ENCODE results near the gene TSFM. TPM values are rescaled to one million over a fixed set of nuclear protein-coding genes. Genes with fewer than 3 reads are reported as not detected.

TSFM gene
- total and polyA plus RNA-seq, 2 of the 13 experiments (the other 11 are each of a cell fraction or from before 2014, with no cell fraction given) = 29.8 to 68.3 TPM

DNA sequence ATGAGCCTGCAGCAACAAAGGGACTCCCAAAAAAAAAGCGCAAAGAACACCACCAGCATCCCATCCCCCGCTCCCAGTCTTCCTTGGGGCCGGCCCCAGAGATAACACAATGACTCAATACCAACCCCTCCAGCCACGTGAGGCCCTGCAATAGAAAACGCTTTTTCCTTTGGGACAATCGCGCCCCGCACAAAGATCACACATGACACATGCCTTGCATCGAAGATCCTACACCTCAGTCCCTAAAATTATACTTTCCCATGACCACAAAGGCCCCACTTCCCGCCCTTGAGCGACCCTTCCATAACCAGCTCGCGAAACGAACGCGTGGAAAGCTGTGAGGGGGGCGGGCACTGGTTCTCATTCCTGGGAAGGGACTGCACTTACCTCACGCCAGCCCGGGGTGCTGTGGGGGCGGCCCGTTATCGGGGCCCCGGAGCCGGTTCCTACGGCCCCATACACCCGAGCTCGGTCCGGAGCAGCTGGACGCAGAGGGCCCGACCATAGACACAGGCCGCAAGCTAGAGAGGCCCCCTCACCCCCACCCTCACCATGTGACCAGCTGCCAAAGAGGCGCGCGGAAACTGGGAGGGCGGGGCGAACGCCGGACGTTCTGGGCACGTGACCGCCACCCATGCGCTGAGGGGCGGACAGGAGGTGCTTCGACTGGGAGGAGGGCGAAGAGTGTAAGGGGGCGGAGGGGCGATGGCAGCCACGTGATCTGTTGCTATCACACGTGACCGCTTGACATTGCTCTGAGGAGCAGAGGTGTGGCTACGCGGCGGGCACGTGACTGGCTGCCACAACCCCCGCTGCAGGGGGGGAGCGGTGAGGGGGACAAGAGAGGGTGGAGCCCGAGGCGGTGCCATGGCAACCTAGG, 30.6 kb upstream of the TSFM start, which contains the start of gene CDK4 (continued):
- TF ChIP-seq, protein P1, sequence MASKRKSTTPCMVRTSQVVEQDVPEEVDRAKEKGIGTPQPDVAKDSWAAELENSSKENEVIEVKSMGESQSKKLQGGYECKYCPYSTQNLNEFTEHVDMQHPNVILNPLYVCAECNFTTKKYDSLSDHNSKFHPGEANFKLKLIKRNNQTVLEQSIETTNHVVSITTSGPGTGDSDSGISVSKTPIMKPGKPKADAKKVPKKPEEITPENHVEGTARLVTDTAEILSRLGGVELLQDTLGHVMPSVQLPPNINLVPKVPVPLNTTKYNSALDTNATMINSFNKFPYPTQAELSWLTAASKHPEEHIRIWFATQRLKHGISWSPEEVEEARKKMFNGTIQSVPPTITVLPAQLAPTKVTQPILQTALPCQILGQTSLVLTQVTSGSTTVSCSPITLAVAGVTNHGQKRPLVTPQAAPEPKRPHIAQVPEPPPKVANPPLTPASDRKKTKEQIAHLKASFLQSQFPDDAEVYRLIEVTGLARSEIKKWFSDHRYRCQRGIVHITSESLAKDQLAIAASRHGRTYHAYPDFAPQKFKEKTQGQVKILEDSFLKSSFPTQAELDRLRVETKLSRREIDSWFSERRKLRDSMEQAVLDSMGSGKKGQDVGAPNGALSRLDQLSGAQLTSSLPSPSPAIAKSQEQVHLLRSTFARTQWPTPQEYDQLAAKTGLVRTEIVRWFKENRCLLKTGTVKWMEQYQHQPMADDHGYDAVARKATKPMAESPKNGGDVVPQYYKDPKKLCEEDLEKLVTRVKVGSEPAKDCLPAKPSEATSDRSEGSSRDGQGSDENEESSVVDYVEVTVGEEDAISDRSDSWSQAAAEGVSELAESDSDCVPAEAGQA (IDR thresholded peaks at IDR 0.05; ENCODE audit: low read depth) = 0 out of 2 replicates have a peak, but pooled peaks have one; percentile 31
- TF ChIP-seq, protein P1 (CRISPR knock-in tag; IDR thresholded peaks at IDR 0.05; ENCODE audit: borderline replicate concordance) = no peak; the same call in 1 of the 2 replicates
- TF ChIP-seq, protein P2, sequence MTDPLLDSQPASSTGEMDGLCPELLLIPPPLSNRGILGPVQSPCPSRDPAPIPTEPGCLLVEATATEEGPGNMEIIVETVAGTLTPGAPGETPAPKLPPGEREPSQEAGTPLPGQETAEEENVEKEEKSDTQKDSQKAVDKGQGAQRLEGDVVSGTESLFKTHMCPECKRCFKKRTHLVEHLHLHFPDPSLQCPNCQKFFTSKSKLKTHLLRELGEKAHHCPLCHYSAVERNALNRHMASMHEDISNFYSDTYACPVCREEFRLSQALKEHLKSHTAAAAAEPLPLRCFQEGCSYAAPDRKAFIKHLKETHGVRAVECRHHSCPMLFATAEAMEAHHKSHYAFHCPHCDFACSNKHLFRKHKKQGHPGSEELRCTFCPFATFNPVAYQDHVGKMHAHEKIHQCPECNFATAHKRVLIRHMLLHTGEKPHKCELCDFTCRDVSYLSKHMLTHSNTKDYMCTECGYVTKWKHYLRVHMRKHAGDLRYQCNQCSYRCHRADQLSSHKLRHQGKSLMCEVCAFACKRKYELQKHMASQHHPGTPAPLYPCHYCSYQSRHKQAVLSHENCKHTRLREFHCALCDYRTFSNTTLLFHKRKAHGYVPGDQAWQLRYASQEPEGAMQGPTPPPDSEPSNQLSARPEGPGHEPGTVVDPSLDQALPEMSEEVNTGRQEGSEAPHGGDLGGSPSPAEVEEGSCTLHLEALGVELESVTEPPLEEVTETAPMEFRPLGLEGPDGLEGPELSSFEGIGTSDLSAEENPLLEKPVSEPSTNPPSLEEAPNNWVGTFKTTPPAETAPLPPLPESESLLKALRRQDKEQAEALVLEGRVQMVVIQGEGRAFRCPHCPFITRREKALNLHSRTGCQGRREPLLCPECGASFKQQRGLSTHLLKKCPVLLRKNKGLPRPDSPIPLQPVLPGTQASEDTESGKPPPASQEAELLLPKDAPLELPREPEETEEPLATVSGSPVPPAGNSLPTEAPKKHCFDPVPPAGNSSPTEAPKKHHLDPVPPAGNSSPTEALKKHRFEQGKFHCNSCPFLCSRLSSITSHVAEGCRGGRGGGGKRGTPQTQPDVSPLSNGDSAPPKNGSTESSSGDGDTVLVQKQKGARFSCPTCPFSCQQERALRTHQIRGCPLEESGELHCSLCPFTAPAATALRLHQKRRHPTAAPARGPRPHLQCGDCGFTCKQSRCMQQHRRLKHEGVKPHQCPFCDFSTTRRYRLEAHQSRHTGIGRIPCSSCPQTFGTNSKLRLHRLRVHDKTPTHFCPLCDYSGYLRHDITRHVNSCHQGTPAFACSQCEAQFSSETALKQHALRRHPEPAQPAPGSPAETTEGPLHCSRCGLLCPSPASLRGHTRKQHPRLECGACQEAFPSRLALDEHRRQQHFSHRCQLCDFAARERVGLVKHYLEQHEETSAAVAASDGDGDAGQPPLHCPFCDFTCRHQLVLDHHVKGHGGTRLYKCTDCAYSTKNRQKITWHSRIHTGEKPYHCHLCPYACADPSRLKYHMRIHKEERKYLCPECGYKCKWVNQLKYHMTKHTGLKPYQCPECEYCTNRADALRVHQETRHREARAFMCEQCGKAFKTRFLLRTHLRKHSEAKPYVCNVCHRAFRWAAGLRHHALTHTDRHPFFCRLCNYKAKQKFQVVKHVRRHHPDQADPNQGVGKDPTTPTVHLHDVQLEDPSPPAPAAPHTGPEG (CRISPR knock-in tag; IDR thresholded peaks at IDR 0.05) = no peak
- no peak; the same call in 1 of the 2 replicates for TF ChIP-seq NFE2L1 (CRISPR knock-in tag; IDR thresholded peaks at IDR 0.05; ENCODE audit: borderline replicate concordance)
- TF ChIP-seq, protein P3, sequence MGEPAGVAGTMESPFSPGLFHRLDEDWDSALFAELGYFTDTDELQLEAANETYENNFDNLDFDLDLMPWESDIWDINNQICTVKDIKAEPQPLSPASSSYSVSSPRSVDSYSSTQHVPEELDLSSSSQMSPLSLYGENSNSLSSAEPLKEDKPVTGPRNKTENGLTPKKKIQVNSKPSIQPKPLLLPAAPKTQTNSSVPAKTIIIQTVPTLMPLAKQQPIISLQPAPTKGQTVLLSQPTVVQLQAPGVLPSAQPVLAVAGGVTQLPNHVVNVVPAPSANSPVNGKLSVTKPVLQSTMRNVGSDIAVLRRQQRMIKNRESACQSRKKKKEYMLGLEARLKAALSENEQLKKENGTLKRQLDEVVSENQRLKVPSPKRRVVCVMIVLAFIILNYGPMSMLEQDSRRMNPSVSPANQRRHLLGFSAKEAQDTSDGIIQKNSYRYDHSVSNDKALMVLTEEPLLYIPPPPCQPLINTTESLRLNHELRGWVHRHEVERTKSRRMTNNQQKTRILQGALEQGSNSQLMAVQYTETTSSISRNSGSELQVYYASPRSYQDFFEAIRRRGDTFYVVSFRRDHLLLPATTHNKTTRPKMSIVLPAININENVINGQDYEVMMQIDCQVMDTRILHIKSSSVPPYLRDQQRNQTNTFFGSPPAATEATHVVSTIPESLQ (CRISPR knock-in tag; conservative IDR thresholded peaks at IDR 0.05) = no peak
- TF ChIP-seq ARNT (IDR thresholded peaks at IDR 0.05) = no peak
- peak; percentile 86 for TF ChIP-seq BRD4 (CRISPR knock-in tag; IDR thresholded peaks at IDR 0.05)
- peak; percentile 76 for TF ChIP-seq ZNF543 (CRISPR knock-in tag; IDR thresholded peaks at IDR 0.05)
- peak; percentile 73 for TF ChIP-seq ASH2L (IDR thresholded peaks at IDR 0.05; ENCODE audit: insufficient read length, low read depth, low read length)
- TF ChIP-seq POLR2AphosphoS5 (IDR thresholded peaks at IDR 0.05; ENCODE audit: low read depth, low read length) = peak; percentile 69
- no peak for TF ChIP-seq ZNF17 (CRISPR knock-in tag; IDR thresholded peaks at IDR 0.05)
- peak; percentile 94 for TF ChIP-seq SALL1 (CRISPR knock-in tag; IDR thresholded peaks at IDR 0.05)
- no peak for TF ChIP-seq ZNF253 (CRISPR knock-in tag; IDR thresholded peaks at IDR 0.05; ENCODE audit: borderline replicate concordance)
- peak; percentile 42; the same call in 1 of the 2 replicates for TF ChIP-seq ZNF333 (CRISPR knock-in tag; IDR thresholded peaks at IDR 0.05; ENCODE audit: borderline replicate concordance)
- peak; percentile 65; the same call in 1 of the 2 replicates for TF ChIP-seq MED13 (CRISPR knock-in tag; IDR thresholded peaks at IDR 0.05)
